ENCODE measurements around the gene RMP24.

The RMP24 gene

GRCh38 chr18:35998967-35999366 lies 26.5 kb downstream of the RMP24 start:
- TF ChIP-seq CTCF (IDR thresholded peaks at IDR 0.05): no peak
- DNase-seq (ENCODE audit: low spot score) (no peak), ATAC-seq (ENCODE audit: low FRiP score) (no peak)

- TF ChIP-seq CTCF (IDR thresholded peaks at IDR 0.05): no peak
- DNase-seq (ENCODE audit: low spot score) (no peak), ATAC-seq (ENCODE audit: low FRiP score) (no peak)
These were observed 27.4 kb downstream of the RMP24 start for GRCh38 chr18:35999925-36000324.

GRCh38 chr18:36006997-36007396 lies 34.5 kb downstream of the RMP24 start:
- ATAC-seq (ENCODE audit: low FRiP score): no peak
- DNase-seq (ENCODE audit: low spot score): no peak
- no peak for TF ChIP-seq CTCF (IDR thresholded peaks at IDR 0.05)

- no peak for TF ChIP-seq CTCF (IDR thresholded peaks at IDR 0.05)
- ATAC-seq (ENCODE audit: low FRiP score): no peak
- no peak for DNase-seq (ENCODE audit: low spot score)
These were observed 36.7 kb downstream of the RMP24 start for GRCh38 chr18:36009214-36009613.

- no peak for ATAC-seq (ENCODE audit: low FRiP score)
- DNase-seq (ENCODE audit: low spot score): no peak
- no peak for TF ChIP-seq CTCF (IDR thresholded peaks at IDR 0.05)
These were observed 40.4 kb downstream of the RMP24 start for GRCh38 chr18:36012891-36013290.

GRCh38 chr18:36015629-36016028 lies 43.1 kb downstream of the RMP24 start:
- no peak for ATAC-seq (ENCODE audit: low FRiP score)
- no peak for DNase-seq (ENCODE audit: low spot score)
- TF ChIP-seq CTCF (IDR thresholded peaks at IDR 0.05): no peak

- DNase-seq (ENCODE audit: low spot score) (no peak), ATAC-seq (ENCODE audit: low FRiP score) (no peak)
- TF ChIP-seq CTCF (IDR thresholded peaks at IDR 0.05): no peak
These were observed 44.8 kb downstream of the RMP24 start for GRCh38 chr18:36017232-36017631.
